SK-N-MC (cell line): ENCODE measurements around the gene PSG11.

ENCODE experiments used
- EZH2 ChIP-seq: fragments of 200-600 bp; sonication (generic); IDR thresholded peaks from one replicate; pipeline ENCODE4 v1.6.1; 2017; ENCODE audit warnings: antibody characterized with exemption
- FOXP2 ChIP-seq: optimal IDR thresholded peaks from 2 replicates; pipeline ENCODE3; 2011; ENCODE audit warnings: mild to moderate bottlenecking, moderate library complexity; ENCODE audit not compliant: insufficient read depth; ENCODE audit errors: extremely low read length, control extremely low read depth
- POLR2AphosphoS5 ChIP-seq: IDR thresholded peaks from 2 replicates; pipeline ENCODE4 v1.6.1; 2012; ENCODE audit warnings: mild to moderate bottlenecking, low read depth, low read length, borderline replicate concordance

DNA sequence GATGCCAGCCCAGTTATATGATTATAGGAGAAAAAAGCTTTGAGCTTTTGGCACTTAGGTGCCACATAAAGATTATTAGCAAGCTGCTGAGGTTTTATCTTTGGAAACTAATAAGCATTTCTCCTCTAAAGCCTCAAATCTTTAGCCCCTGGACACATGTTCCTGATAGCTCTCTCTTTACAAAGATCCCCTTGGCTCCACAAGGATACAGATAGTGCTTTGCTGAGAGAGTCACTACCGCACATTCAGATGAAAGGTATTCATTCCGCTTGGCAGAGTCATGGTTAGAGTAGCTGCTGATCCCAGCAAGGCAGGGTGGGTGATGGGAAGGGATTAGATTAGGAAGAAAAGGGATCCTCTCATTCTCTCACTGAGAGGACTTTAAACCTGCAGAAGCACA is 61.1 kb downstream of the PSG11 start:
- TF ChIP-seq EZH2, result no peak
- no peak for TF ChIP-seq POLR2AphosphoS5
- no peak for TF ChIP-seq FOXP2
